Effector CD8-positive, alpha-beta T cell (primary cell): ENCODE measurements around the gene IQCM.

ENCODE experiments used
- DNase-seq: peaks from one replicate; lab custom pipeline; 2025; lab: John Stamatoyannopoulos, UW

Gene IQCM

DNA sequence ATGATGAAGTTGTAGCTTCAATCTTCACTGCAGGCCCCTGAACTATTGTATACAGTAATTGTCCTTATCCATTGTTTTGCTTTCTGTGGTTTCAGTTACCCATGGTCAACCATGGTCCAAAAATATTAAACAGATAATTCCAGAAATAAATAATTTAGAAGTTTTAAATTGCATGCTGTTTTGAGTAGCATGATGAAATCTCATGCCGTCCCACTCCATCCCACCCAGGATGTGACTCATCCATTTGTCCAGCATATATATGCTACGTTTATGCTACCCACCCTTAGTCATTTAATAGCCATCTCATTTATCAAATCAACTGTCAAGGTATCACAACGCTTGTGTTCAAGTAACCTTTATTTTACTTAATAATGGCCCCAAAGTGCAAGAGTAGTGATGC lies 34.5 kb downstream of the IQCM start:
- no peak for DNase-seq

DNA sequence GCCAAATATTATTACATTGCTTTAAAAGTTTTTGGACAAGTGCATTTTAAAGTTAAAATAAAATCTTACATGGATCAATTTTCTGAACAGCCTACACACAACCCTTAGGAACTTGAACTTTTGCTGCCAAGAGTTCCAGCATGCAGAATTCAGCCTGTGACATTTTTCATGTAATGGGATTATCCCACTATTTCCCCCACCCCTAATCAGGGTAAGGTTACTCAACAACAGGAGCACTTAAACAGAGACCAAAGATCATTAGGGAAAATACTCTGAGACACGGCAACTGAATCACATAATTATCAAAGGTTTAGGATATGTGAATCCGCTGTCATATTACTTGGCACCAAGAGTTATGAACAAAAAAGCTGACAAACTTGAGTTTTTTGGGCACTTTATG lies 47.2 kb downstream of the IQCM start:
- DNase-seq = no peak

DNA sequence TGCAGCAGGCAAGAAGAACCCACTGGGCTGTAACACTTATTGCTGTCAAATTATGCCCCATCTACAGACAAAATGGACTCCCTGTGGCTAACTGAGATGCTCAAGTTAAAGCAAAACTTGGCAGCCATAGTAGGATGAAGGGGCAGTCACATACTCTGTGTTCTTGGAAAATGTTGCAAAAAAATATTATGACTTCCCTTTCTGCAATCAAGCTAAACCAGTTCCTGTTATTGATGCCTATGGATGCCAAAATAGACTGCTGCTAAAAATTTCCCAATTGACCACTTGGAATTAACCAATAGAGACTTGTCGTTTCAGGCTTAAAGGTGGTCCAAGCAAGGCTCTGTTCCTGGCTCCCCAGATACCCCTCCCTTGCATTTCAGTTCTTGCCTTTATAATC lies 49.5 kb downstream of the IQCM start:
- DNase-seq = no peak

DNA sequence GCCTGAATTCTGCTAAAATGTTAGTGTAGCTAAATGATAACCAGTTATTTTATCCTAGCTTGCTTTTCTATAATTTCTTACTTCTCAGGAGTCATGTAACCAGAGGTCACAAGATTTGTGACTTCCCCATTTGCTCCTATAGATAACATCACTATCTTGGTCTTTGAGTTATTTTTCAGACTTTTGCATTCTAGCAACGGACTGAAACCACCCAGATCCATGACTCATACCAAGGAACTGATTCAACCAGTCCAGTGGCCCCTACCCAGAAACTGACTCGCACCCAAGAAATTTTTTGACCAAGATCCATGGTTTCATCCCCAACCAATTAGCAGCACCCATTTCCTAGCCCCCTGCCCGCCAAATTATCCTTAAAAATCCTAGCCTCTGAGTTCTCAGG lies 50.0 kb downstream of the IQCM start:
- DNase-seq = no peak

DNA sequence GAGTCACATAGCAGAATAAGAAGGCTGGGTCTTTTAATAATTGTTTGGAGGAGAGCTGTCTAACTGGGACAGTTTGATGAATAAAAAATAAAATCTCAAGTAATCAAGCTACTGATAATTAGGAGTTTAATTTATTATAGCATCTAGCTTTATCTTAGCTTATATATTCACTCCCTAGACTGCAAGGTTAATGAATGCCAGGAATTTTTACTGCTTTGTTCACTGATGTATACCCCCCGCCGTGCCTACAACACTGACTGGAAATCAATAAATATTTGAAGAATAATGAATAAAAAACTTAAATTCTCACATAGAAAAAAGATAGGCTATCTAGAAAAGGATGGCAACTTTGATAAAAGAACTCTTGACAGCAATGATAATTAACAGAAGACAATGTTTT lies 59.7 kb downstream of the IQCM start:
- DNase-seq = no peak

DNA sequence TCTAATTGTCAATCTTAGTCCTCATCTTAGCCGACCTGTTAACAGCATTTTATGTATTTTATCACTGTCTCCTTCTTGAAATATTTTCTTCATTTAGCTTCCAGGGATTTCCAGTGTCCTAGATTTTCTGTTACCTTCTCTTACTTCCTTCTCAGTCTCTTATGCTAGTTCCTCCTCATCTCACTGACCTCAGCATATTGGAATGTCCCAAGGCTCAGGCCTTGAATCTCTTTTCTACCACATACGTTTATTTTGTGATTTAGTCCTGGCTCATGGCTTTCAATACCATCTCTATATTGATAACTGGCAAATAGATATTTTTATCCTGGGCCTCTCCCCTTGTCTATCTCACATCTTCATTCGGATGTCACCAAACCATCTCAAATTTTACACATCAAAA lies 61.1 kb downstream of the IQCM start:
- no peak for DNase-seq

DNA sequence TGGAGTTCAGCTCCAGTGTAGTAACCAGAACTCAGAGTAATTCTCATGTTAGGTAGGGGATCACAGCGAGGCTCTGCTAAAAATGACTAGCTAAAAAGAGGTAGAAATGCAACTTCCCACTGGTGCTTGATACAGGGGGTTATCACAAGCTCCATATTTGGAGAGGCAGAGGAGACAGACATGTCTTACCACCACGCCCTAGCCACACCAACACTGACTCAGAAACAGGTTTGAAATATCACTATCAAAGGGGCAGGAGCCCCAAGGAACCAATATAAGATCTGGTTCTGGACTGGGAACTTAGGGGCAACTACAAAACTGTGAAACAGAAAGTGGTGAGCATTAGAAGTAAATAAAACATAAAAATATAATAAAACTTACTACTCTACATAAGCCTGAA lies 62.9 kb downstream of the IQCM start:
- no peak for DNase-seq

DNA sequence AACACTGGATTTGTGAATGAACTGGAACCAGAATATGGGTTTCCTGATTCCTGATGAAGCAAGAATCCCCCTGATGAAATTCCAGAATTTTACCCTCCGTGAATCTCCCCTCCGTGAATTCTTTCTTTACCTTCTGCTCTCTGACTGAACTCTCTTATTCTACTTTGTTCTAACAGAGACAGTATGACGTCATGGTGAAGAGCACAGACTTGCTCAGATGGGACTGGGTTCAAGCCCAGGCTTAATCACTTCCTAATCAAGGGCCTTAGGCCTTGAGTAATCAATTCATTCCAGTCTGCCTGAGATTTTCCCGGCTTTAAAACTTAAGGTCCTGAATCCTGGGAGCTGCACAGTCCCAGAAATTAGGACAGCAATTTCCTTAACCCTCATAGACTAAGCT lies 64.5 kb downstream of the IQCM start:
- no peak for DNase-seq

DNA sequence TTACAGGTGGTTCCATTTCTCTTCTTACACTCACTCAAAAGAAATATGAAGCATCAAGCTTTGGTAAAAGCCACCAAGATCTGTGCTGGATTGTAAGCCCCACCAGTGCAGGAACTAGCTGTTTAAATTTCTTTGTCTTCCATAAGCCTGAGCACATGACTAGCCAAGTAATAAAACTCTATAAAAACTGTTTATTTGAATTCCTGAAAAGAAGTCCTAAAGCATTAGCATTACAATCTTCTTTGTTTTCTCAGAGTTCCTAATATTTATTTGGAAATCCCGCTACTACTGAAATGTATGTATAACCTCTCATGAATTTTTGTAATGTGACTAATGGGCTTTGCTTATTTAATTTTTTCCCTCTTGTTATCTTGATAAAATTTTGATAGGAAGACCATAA lies 65.9 kb downstream of the IQCM start:
- DNase-seq = no peak

DNA sequence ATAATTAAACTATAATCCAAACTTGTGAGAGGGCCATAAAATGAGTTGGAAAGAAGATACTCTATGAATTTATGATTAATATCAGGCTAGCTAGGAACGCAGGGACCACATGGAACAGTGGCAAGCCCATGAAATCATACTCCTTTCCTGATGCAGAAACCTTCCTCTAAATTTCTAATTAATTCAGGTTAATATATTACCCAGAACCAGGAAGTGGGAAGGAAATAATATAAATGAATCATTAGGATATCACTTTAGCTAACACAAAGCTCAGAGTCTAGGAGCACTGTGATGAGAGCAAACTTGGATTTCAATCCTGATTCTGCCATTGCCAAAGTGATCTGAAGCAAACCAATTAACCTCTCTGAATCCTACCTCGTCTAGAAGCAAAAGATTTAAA lies 68.0 kb downstream of the IQCM start:
- no peak for DNase-seq

DNA sequence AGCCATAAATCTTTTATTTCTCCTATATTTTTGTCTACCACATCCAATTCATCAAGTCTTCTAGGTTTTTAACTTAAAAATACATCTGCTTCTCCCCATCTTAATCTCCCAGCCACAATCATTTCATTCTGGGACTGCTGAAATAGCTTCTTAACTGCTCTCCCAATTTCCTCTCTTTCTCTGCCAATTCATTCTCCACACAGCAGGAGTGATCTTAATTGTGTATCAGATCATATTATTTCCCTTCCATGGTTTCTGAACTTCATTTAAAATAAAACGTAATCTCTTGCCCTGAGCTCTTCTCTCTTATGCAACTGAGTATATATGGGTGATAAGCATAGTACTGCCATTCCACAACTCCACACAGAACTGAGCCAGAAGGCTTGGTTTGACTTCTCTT lies 69.4 kb downstream of the IQCM start:
- no peak for DNase-seq

DNA sequence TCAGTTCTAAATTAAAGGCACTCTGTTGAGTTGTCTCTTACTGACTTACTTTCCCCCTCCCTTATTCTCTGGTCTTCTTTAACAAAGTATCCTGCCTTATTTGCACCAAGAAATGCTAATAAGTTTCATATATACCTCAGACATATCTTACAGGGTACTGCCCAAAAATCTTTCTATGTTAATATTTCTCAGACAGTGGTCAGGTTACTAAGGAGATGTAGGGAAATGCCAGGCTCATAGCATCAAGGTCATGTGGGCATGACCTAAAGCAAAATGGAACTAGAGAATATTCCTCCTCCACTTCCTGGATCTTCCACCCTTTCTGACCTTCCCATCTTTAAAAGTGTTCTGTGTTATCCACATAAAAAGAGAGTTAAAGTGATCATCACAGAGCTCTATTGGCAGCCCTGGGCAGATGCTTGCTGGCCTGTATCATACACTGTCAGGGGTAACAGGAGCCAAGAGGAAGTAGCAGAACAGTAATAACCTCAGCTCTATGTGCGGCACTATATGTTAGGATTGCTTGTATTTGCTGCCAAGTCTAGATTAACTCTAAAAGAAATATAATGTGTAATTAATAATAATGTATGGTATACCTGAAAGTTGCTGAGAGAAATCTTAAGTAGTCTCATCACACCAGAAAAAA lies 74.3 kb downstream of the IQCM start:
- no peak for DNase-seq

DNA sequence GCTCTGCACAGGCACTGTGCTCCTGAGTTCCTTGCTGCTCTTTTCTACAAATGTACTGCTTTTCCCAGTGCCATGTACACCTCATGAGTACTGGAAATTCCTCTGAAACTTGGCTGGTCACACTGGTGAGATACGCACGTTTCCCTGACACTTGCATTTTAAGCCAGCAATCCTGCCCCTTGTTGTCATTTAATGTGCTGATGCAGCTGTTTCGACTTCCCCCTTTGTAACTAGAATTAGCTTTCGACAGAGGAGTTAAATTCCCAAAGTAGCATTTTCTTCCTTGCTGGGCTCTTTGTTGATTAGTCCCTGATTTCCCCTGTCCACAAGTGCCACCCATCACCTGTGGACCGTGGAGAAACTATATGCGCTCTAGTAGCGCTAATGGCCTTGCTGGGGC lies 77.5 kb downstream of the IQCM start:
- no peak for DNase-seq

DNA sequence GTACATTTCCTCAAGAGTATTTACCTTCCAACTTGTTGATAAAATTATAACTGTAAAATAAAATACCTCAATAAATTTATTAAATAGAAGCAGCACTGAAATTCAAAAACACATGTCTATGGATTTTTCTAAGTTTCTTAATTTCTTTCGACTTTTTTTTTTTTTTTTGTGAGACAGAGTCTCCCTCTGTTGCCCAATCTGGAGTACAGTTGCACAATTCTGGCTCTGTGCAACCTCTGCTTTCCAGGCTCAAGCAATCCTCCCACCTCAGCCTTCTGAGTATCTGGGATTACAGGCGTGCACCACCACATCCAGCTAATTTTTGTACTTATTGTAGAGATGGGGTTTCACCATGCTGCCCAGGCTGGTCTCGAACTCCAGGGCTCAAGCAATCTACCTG lies 79.8 kb downstream of the IQCM start:
- no peak for DNase-seq

DNA sequence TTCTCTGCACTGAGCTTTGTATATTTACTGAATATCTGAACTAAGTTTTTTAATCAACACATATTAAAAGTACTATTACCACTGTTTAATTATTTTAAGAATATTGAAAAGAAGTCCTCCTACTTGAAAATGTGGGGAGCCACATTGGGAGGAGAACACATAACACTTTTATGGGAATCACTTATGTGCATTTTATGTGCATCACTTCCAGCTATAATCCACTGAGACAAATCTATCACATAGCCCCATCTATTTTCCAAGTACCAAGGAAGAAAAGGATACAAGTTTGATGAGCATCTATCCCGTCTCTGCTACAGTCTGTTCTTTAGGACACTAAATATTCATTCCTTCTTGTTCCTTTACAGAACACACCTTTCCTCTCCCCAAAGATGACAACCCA lies 87.2 kb downstream of the IQCM start:
- no peak for DNase-seq

DNA sequence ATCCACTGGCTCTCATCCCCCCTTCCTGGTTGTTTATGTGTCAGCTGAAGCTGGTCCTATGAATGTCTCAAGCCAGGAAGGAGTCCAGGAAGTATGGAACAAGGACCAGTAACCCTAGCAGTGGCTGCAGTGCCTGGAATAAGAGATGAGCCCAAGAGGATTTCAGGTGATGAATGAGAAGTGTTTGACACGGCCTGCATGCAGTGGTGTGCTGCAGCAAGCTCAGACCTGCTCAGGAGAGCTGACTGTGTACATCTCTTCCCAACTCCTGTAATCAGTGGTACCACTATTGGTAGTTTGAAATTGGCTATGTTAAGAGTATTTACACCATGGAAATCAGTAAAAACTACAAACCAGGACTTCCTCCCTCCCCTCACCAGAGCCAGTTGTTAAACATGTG lies 88.0 kb downstream of the IQCM start:
- DNase-seq = no peak

DNA sequence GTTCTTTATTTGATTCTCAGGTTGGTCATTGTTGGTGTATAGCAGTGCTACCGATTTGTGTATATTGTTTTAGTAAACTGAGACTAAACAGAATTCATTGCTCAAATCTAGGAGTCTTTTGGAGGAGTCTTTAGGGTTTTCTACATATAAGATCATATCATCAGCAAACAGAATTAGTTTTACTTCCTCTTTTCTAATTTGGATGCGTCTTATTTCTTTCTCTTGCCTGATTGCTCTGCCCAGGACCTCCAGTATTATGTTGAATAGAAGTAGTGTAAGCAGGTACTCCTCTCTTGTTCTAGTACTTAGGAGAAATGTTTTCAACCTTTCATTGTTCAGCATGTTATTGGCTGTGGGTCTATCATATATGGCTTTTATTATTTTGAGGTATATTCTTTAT lies 92.6 kb downstream of the IQCM start:
- DNase-seq = no peak

DNA sequence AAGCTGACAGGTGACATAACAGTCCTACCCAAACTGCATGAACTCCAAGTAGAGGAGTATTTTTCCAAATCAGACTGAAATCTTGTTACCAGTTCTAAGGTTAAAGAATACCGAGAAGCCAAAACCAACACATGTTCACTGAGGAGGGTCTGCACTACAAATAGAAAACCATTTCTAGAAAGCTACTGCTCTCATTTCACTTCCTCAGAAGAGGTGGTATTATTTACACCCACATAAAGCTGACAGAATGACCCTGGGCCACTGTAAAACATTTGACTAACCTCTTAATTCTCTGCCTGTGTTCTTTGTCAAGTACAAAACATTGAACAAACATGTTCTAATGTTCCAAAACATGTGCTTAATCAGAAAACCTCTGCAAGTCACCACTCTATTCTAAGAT lies 95.8 kb downstream of the IQCM start:
- DNase-seq = no peak

DNA sequence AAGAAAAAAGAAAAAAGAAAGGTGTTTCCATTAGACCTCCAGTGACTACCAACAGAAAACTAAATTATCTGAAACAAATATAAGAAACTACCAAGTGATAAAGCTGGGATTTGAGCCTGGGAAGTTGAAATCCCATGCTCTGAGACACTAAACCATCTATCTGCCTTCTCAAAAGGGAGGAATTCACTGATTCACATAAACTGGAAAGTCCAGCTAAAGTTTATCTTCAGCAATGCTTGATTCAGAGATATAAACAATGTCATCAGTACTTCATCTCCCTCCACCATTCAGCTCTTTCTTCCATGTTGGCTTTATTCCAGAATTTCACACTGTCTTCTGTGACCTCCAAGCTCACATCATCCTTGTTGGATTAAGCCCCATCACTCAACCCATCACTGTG lies 96.3 kb downstream of the IQCM start:
- DNase-seq = no peak

DNA sequence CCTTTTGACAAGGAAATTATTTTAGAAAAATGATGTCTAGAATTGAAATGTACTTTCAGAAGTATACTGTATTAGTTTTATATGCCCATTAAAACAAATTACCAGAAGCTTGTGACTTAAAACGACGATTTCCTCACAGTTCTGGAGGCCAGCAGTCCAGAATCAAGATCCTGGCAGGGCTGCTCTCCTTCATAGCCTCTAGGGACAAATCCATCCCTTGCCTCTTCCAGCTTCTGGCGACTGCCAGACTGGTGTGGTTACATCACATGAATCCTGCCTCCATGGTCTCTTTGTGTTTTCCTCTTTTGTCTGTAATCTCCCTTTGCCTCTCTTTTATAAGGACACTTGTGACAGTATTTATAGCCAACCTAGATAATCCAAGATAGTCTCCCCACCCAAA lies 97.1 kb downstream of the IQCM start:
- DNase-seq = no peak

DNA sequence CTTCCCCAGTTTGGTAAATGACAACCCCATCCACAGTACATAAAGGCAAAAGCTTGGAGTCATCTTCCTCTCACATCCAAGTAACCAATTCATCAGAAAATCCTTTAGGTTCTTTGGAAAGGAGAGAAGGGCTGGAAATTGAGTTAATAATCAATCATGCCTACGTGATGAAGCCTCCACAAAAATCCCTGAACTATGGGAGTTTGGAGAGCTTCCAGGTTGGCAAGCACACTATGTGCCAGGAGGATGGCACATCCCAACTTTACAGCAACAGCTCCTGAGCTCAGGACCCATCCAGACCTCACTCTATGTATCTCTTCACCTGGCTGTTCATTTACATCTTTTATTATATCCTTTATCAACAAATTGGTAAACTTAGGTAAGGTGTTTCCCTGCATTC lies 98.9 kb downstream of the IQCM start:
- DNase-seq = no peak

DNA sequence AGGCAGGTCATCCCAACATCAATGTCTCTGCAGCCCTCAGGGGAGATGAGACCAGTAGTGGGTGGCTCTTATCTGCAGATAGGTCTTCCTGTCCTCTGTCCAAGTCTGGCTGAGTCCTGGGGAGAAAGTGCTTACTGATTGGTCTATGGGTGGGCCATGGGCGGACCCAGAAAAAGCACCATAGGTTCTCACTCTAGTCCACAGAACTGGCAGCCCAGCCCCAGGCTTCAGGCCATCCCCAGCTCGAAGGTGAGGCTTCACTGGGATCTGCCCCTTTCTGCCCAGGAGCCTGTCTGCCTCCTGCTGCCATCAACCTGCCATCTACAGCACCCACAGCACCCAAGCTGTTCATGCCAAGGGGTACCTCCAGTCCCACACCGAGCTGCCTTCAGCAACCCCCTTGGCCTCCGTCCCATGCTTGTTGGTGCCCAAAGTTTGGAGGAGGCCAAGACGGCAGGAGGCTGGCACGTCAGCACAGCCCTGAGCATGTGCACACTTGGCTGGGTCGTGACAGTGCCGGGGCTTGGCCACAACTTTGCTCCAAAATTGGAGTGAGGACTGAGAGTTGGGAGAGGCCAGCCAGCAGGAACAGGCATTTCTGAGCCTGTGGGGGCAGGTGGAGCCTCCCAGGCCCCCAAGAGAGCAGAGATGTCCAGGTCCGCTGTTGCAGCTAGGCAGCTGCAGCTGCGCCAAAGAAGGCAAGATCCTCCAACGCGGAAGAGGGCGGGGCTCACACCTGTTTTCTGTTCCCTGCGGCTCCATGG lies 99.6 kb downstream of the IQCM start:
- DNase-seq = no peak

DNA sequence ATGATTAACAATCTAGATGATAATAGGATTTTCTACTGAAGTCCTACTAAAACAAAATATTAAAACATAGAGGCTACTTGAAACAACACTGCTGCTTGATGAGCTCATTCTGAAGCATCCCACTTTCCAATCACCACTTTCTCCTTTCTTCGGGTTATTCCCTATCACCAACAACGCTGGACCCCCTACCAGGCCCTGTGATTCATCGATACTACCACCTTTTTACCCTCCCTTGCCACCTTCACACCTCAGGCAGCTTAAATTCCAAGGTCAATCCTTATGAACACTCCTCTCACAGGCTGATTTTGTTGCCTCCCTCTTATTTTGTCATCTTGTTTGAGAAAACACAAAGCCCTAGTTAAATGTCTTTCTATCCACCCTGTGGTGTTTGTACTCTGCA lies 102.6 kb downstream of the IQCM start:
- no peak for DNase-seq
